Measurements from ENCODE around the gene EDAR. TPM values are rescaled to one million over a fixed set of nuclear protein-coding genes. Genes with fewer than 3 reads are reported as not detected.

The EDAR gene
- total RNA-seq, 1 experiment from 2014 or later: 0.82 TPM

GRCh38 chr2:109006971-109007370 is 18.0 kb upstream of the EDAR start:
- Mint-ChIP-seq H3K27me3 (ENCODE audit: insufficient read depth, unreplicated experiment) (no peaks in the 10 kb centered on the region), H3K4me1 (ENCODE audit: low read depth, unreplicated experiment) (no peaks in the 10 kb centered on the region), H3K9me3 (ENCODE audit: unreplicated experiment) (no peaks in the 10 kb centered on the region), H3K27ac (ENCODE audit: unreplicated experiment) (no peak overlapping the region), H3K36me3 (ENCODE audit: insufficient read depth, unreplicated experiment) (no peaks in the 10 kb centered on the region), H3K4me3 (ENCODE audit: unreplicated experiment) (no peak overlapping the region)
- no peaks in the 10 kb centered on the region for H3K4me1 ChIP-seq
- CTCF ChIA-PET: no interaction called here
- no peaks in the 10 kb centered on the region for H3K36me3 ChIP-seq (ENCODE audit: control insufficient read depth, insufficient read depth, low read length)
- no peaks in the 10 kb centered on the region for H3K9me3 ChIP-seq
- intact Hi-C loops (cut with micrococcal nuclease; ENCODE audit: unreplicated experiment): no loop called here
- POLR2A ChIA-PET: no interaction called here
- H3K27me3 ChIP-seq (replicated peaks; ENCODE audit: control insufficient read depth, insufficient read depth, low read length): no peaks in the 10 kb centered on the region
- BruUV-seq (replicated peaks): no TSS peak
- no peak overlapping the region for H3K4me3 ChIP-seq (ENCODE audit: low read depth, low read length)
- no peak for DNase-seq
- no peak for TF ChIP-seq CTCF (IDR thresholded peaks at IDR 0.05; ENCODE audit: insufficient read depth in 1 of 2, low read depth in 1 of 2, low read length in 1 of 2, severe bottlenecking in 1 of 2, unreplicated experiment in 1 of 2)

GRCh38 chr2:109005686-109006204 is 16.7 kb upstream of the EDAR start:
- Mint-ChIP-seq H3K4me3 (ENCODE audit: unreplicated experiment) (no peak overlapping the region), H3K27ac (ENCODE audit: unreplicated experiment) (no peak overlapping the region), H3K4me1 (ENCODE audit: low read depth, unreplicated experiment) (no peaks in the 10 kb centered on the region), H3K36me3 (ENCODE audit: insufficient read depth, unreplicated experiment) (no peaks in the 10 kb centered on the region), H3K9me3 (ENCODE audit: unreplicated experiment) (no peaks in the 10 kb centered on the region), H3K27me3 (ENCODE audit: insufficient read depth, unreplicated experiment) (no peaks in the 10 kb centered on the region)
- Histone ChIP-seq H3K36me3 (ENCODE audit: control insufficient read depth, insufficient read depth, low read length) (no peaks in the 10 kb centered on the region), H3K9me3 (no peaks in the 10 kb centered on the region), H3K4me3 (ENCODE audit: low read depth, low read length) (no peak overlapping the region), H3K4me1 (no peaks in the 10 kb centered on the region), H3K27me3 (replicated peaks; ENCODE audit: control insufficient read depth, insufficient read depth, low read length) (no peaks in the 10 kb centered on the region)
- no peak for DNase-seq
- ChIA-PET CTCF (no interaction called here), POLR2A (no interaction called here)
- intact Hi-C loops (cut with micrococcal nuclease; ENCODE audit: unreplicated experiment): no loop called here
- BruUV-seq (replicated peaks): no TSS peak
- TF ChIP-seq CTCF (IDR thresholded peaks at IDR 0.05; ENCODE audit: insufficient read depth in 1 of 2, low read depth in 1 of 2, low read length in 1 of 2, severe bottlenecking in 1 of 2, unreplicated experiment in 1 of 2): no peak

GRCh38 chr2:109001201-109001600 is 12.2 kb upstream of the EDAR start:
- Mint-ChIP-seq H3K9me3 (ENCODE audit: unreplicated experiment) (peaks cover under 1% of the 10 kb centered on the region), H3K4me1 (ENCODE audit: low read depth, unreplicated experiment) (no peaks in the 10 kb centered on the region), H3K4me3 (ENCODE audit: unreplicated experiment) (no peak overlapping the region), H3K27ac (ENCODE audit: unreplicated experiment) (no peak overlapping the region), H3K27me3 (ENCODE audit: insufficient read depth, unreplicated experiment) (no peaks in the 10 kb centered on the region), H3K36me3 (ENCODE audit: insufficient read depth, unreplicated experiment) (no peaks in the 10 kb centered on the region)
- no peaks in the 10 kb centered on the region for H3K4me1 ChIP-seq
- TF ChIP-seq CTCF (IDR thresholded peaks at IDR 0.05; ENCODE audit: insufficient read depth in 1 of 2, low read depth in 1 of 2, low read length in 1 of 2, severe bottlenecking in 1 of 2, unreplicated experiment in 1 of 2): no peak
- BruUV-seq (replicated peaks): no TSS peak
- no peaks in the 10 kb centered on the region for H3K27me3 ChIP-seq (replicated peaks; ENCODE audit: control insufficient read depth, insufficient read depth, low read length)
- no peak overlapping the region for H3K4me3 ChIP-seq (ENCODE audit: low read depth, low read length)
- intact Hi-C loops (cut with micrococcal nuclease; ENCODE audit: unreplicated experiment): no loop called here
- no peaks in the 10 kb centered on the region for H3K36me3 ChIP-seq (ENCODE audit: control insufficient read depth, insufficient read depth, low read length)
- H3K9me3 ChIP-seq: no peaks in the 10 kb centered on the region
- ChIA-PET POLR2A (no interaction called here), CTCF (interaction anchor here (0.7 kb wide), 2 partner anchors 12 to 103 kb away, joined by 3 read pairs; partner anchors contain the start of gene EDAR)
- no peak for DNase-seq

Measured in Caco-2 (cell line).